ENCODE results near the gene TPST2. TPM values are rescaled to one million over a fixed set of nuclear protein-coding genes. Genes with fewer than 3 reads are reported as not detected.

The TPST2 gene
- total and polyA plus RNA-seq, 9 of the 15 experiments (the other 6 are each of a cell fraction or from before 2014, with no cell fraction given), result 14.2 to 123 (median 60.1) TPM

GRCh38 chr22:26589845-26590736 lies at the start of gene TPST2 (continued):
- TF ChIP-seq CEBPG (CRISPR knock-in tag; IDR thresholded peaks at IDR 0.05) (no peak), CEBPG (tag; conservative IDR thresholded peaks at IDR 0.05 in 1 of 2, IDR thresholded peaks at IDR 0.05 in 1 of 2) (0 out of 4 replicates have a peak, but pooled peaks of 1 of the 2 experiments have one; percentile 7), ZBTB7A (IDR thresholded peaks at IDR 0.05; ENCODE audit: borderline replicate concordance, control insufficient read depth, low read depth, low read length) (peak; percentile 65; the same call in 1 of the 2 replicates), BDP1 (IDR thresholded peaks at IDR 0.05; ENCODE audit: insufficient read depth, insufficient read length) (no peak), ZNF384 (IDR thresholded peaks at IDR 0.05; ENCODE audit: low read depth, low read length) (no peak), SRSF3 (IDR thresholded peaks at IDR 0.05; ENCODE audit: insufficient read depth, low read length) (no peak), TAF1 (IDR thresholded peaks at IDR 0.05; ENCODE audit: control insufficient read depth, extremely low read depth, insufficient read depth, low read length, severe bottlenecking) (peak; percentile 68), GATA2 (CRISPR knock-in tag; IDR thresholded peaks at IDR 0.05) (no peak), SAP30 (IDR thresholded peaks at IDR 0.05; ENCODE audit: borderline replicate concordance, insufficient read depth, low read depth, low read length, poor library complexity, severe bottlenecking) (peak; percentile 30), SMAD1 (IDR thresholded peaks at IDR 0.05; ENCODE audit: low read depth, low read length, partially characterized antibody) (no peak), ZNF655 (CRISPR knock-in tag; IDR thresholded peaks at IDR 0.05) (no peak), RUNX1 (IDR thresholded peaks at IDR 0.05; ENCODE audit: low read depth) (no peak), FOXK1 (CRISPR knock-in tag; IDR thresholded peaks at IDR 0.05; ENCODE audit: borderline replicate concordance) (no peak), GTF2A2 (tag; IDR thresholded peaks at IDR 0.05) (no peak), NFRKB (IDR thresholded peaks at IDR 0.05; ENCODE audit: low read depth) (no peak), PTBP1 (IDR thresholded peaks at IDR 0.05; ENCODE audit: low read depth, low read length) (no peak), ATF2 (CRISPR knock-in tag; IDR thresholded peaks at IDR 0.05) (no peak), CEBPB (tag; IDR thresholded peaks at IDR 0.05) (0 out of 2 replicates have a peak, but pooled peaks have one; percentile 33), SIN3B (IDR thresholded peaks at IDR 0.05; ENCODE audit: low read depth) (0 out of 2 replicates have a peak, but pooled peaks have one; percentile 35), SP1 (CRISPR knock-in tag; IDR thresholded peaks at IDR 0.05) (0 out of 2 replicates have a peak, but pooled peaks have one; percentile 15), ZBTB17 (CRISPR knock-in tag; IDR thresholded peaks at IDR 0.05) (0 out of 2 replicates have a peak, but pooled peaks have one; percentile 23)
- TF ChIP-seq, protein P1, sequence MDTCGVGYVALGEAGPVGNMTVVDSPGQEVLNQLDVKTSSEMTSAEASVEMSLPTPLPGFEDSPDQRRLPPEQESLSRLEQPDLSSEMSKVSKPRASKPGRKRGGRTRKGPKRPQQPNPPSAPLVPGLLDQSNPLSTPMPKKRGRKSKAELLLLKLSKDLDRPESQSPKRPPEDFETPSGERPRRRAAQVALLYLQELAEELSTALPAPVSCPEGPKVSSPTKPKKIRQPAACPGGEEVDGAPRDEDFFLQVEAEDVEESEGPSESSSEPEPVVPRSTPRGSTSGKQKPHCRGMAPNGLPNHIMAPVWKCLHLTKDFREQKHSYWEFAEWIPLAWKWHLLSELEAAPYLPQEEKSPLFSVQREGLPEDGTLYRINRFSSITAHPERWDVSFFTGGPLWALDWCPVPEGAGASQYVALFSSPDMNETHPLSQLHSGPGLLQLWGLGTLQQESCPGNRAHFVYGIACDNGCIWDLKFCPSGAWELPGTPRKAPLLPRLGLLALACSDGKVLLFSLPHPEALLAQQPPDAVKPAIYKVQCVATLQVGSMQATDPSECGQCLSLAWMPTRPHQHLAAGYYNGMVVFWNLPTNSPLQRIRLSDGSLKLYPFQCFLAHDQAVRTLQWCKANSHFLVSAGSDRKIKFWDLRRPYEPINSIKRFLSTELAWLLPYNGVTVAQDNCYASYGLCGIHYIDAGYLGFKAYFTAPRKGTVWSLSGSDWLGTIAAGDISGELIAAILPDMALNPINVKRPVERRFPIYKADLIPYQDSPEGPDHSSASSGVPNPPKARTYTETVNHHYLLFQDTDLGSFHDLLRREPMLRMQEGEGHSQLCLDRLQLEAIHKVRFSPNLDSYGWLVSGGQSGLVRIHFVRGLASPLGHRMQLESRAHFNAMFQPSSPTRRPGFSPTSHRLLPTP (IDR thresholded peaks at IDR 0.05; ENCODE audit: borderline replicate concordance, extremely low read depth, insufficient read length), result no peak
